SK-N-SH (cell line): ENCODE data around the gene OXER1.

ENCODE experiments used
- EP300 ChIP-seq, 2 experiments: IDR thresholded peaks; 2 replicates each; pipeline versions ENCODE4 v1.4.0 to v1.6.1; 2012; ENCODE audit warnings: borderline replicate concordance in 1 of 2, low read depth in 1 of 2, low read length in 1 of 2
- JUND ChIP-seq: IDR thresholded peaks from 2 replicates; pipeline ENCODE4 v1.4.0; 2012
- MAX ChIP-seq: IDR thresholded peaks from 2 replicates; pipeline ENCODE4 v1.4.0; 2012; ENCODE audit warnings: low read depth
- NRF1 ChIP-seq: IDR thresholded peaks from 2 replicates; pipeline ENCODE4 v1.6.1; 2012; ENCODE audit warnings: low read depth, mild to moderate bottlenecking, low read length
- PBX3 ChIP-seq: IDR thresholded peaks from 2 replicates; pipeline ENCODE4; 2012
- POLR2AphosphoS5 ChIP-seq: IDR thresholded peaks from 2 replicates; pipeline ENCODE4 v1.6.1; 2012; ENCODE audit warnings: low read depth, low read length
- RAD21 ChIP-seq: IDR thresholded peaks from 2 replicates; pipeline ENCODE4 v1.6.1; 2012; ENCODE audit warnings: mild to moderate bottlenecking, low read length
- SMC3 ChIP-seq: IDR thresholded peaks from 2 replicates; pipeline ENCODE4 v1.6.1; 2012; ENCODE audit warnings: low read depth, low read length, improper control_type of control experiment
- ZBTB33 ChIP-seq: IDR thresholded peaks from 2 replicates; pipeline ENCODE4 v1.4.0; 2012; ENCODE audit warnings: low read depth, borderline replicate concordance
- TF ChIP-seq, protein P1 (sequence below): fragments of 200-600 bp; sonication (generic); IDR thresholded peaks from 2 replicates; pipeline ENCODE4 v1.6.1; 2017; ENCODE audit warnings: antibody characterized with exemption, mild to moderate bottlenecking, moderate library complexity

GRCh38 chr2:42786561-42787345 lies 22.8 kb upstream of the OXER1 start:
- TF ChIP-seq, protein P1, sequence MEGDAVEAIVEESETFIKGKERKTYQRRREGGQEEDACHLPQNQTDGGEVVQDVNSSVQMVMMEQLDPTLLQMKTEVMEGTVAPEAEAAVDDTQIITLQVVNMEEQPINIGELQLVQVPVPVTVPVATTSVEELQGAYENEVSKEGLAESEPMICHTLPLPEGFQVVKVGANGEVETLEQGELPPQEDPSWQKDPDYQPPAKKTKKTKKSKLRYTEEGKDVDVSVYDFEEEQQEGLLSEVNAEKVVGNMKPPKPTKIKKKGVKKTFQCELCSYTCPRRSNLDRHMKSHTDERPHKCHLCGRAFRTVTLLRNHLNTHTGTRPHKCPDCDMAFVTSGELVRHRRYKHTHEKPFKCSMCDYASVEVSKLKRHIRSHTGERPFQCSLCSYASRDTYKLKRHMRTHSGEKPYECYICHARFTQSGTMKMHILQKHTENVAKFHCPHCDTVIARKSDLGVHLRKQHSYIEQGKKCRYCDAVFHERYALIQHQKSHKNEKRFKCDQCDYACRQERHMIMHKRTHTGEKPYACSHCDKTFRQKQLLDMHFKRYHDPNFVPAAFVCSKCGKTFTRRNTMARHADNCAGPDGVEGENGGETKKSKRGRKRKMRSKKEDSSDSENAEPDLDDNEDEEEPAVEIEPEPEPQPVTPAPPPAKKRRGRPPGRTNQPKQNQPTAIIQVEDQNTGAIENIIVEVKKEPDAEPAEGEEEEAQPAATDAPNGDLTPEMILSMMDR = no peak
- TF ChIP-seq EP300 (IDR thresholded peaks at IDR 0.05; ENCODE audit: borderline replicate concordance in 1 of 2, low read depth in 1 of 2, low read length in 1 of 2) (no peak; a peak in 1 of 4 replicates), RAD21 (no peak), ZBTB33 (no peak), POLR2AphosphoS5 (no peak), PBX3 (no peak), MAX (no peak), SMC3 (no peak), NRF1 (no peak), JUND (no peak)
